IMR-90 (cell line): ENCODE results near the gene ATP1A4. TPM values are rescaled to one million over a fixed set of nuclear protein-coding genes. Genes with fewer than 3 reads are reported as not detected.

Experiments used
- ATAC-seq: fragments of 200-7000 bp; cut with Tn5 transposase; 2 replicates; pipeline ENCODE4 v1.9.1; 2020; ENCODE audit warnings: low read depth, mild to moderate bottlenecking, moderate library complexity
- BruUV-seq: library from RNA; stranded (reverse); fragments of 400-500 nt; replicated peaks from 2 replicates; lab custom pipeline; 2021; lab: Mats Ljungman, UMichigan
- CTCF ChIA-PET: fragments of 300-600 bp; formaldehyde crosslinking; extraction: SDS; loops from one replicate; lab custom pipeline; 2021; ENCODE audit warnings: antibody characterized with exemption; lab: Yijun Ruan, JAX
- POLR2A ChIA-PET: fragments of 300-600 bp; sonication (Branson Sonifier 250); formaldehyde crosslinking; loops from one replicate; lab custom pipeline; 2022; ENCODE audit warnings: antibody characterized with exemption; ENCODE audit not compliant: unreplicated experiment; lab: Charles Lee
- DNase-seq: peaks from one replicate; pipeline ENCODE4 v3.0.0; 2013
- H2AFZ ChIP-seq: replicated peaks from 2 replicates; pipeline ENCODE3; 2013; ENCODE audit warnings: low read length, mild to moderate bottlenecking; ENCODE audit not compliant: poor library complexity
- H2AK5ac ChIP-seq: 2 replicates; pipeline ENCODE4 v1.6.1; 2013; ENCODE audit warnings: low read depth, low read length, inconsistent platforms
- H2AK9ac ChIP-seq: replicated peaks from 2 replicates; pipeline ENCODE3; 2013; ENCODE audit warnings: mild to moderate bottlenecking, low read depth, low read length, moderate library complexity; ENCODE audit not compliant: poor library complexity
- H2BK120ac ChIP-seq: 2 replicates; pipeline ENCODE4 v1.6.1; 2013; ENCODE audit warnings: low read depth, low read length, inconsistent platforms
- H2BK15ac ChIP-seq: 3 replicates; pipeline ENCODE4 v1.6.1; 2013; ENCODE audit warnings: low read depth, low read length, inconsistent platforms
- H2BK20ac ChIP-seq: 2 replicates; pipeline ENCODE4 v1.6.1; 2013; ENCODE audit warnings: low read depth, mild to moderate bottlenecking, inconsistent platforms, low read length, moderate library complexity
- H2BK5ac ChIP-seq: 2 replicates; pipeline ENCODE4 v1.6.1; 2013; ENCODE audit warnings: mild to moderate bottlenecking, low read depth, low read length, inconsistent platforms; ENCODE audit not compliant: poor library complexity, severe bottlenecking
- H3K14ac ChIP-seq: replicated peaks from 2 replicates; pipeline ENCODE4 v1.6.1; 2013; ENCODE audit warnings: low read depth, low read length, inconsistent platforms
- H3K18ac ChIP-seq: 2 replicates; pipeline ENCODE4 v1.6.1; 2013; ENCODE audit warnings: low read depth, low read length, control low read depth
- H3K23ac ChIP-seq: 2 replicates; pipeline ENCODE4 v1.6.1; 2013; ENCODE audit warnings: low read depth, low read length, inconsistent platforms
- H3K27ac ChIP-seq: 2 replicates; pipeline ENCODE4 v1.5.1; 2013; ENCODE audit warnings: mild to moderate bottlenecking, control low read depth, low read length; ENCODE audit not compliant: insufficient read depth
- H3K27me3 ChIP-seq: 2 replicates; pipeline ENCODE4 v1.6.1; 2013; ENCODE audit warnings: low read length; ENCODE audit not compliant: control insufficient read depth, insufficient read depth
- H3K36me3 ChIP-seq: 2 replicates; pipeline ENCODE4 v1.6.1; 2013; ENCODE audit warnings: low read length, mixed read lengths; ENCODE audit not compliant: control insufficient read depth, insufficient read depth
- H3K4ac ChIP-seq: 2 replicates; pipeline ENCODE4 v1.6.1; 2013; ENCODE audit warnings: low read depth, low read length, inconsistent platforms
- H3K4me1 ChIP-seq: 2 replicates; pipeline ENCODE4 v1.6.1; 2013; ENCODE audit warnings: low read length, mixed read lengths; ENCODE audit not compliant: control insufficient read depth, insufficient read depth
- H3K4me2 ChIP-seq: 2 replicates; pipeline ENCODE4 v1.6.1; 2013; ENCODE audit warnings: low read depth, mild to moderate bottlenecking, control low read depth, low read length, moderate library complexity
- H3K4me3 ChIP-seq: 2 replicates; pipeline ENCODE4 v1.5.1; 2013; ENCODE audit warnings: low read depth, mild to moderate bottlenecking, control low read depth, low read length, moderate library complexity; ENCODE audit not compliant: insufficient read depth
- H3K56ac ChIP-seq: 2 replicates; pipeline ENCODE4 v1.6.1; 2013; ENCODE audit warnings: low read length, inconsistent platforms; ENCODE audit not compliant: insufficient read depth; ENCODE audit errors: extremely low read depth
- H3K79me1 ChIP-seq, 2 experiments: 2 replicates each; pipeline ENCODE4 v1.6.1; 2013; ENCODE audit warnings: low read length in 2 of 2, inconsistent platforms in 1 of 2, low read depth in 1 of 2
- H3K9ac ChIP-seq: 2 replicates; pipeline ENCODE4 v1.6.1; 2013; ENCODE audit warnings: low read depth, low read length, control low read depth
- H3K9me1 ChIP-seq: 2 replicates; pipeline ENCODE4 v1.6.1; 2013; ENCODE audit warnings: low read length, inconsistent platforms; ENCODE audit not compliant: insufficient read depth
- H3K9me3 ChIP-seq: 2 replicates; pipeline ENCODE4 v1.6.1; 2013; ENCODE audit warnings: low read length; ENCODE audit not compliant: control insufficient read depth, insufficient read depth
- H4K20me1 ChIP-seq: 2 replicates; pipeline ENCODE4 v1.6.1; 2013; ENCODE audit warnings: low read length, inconsistent platforms; ENCODE audit not compliant: insufficient read depth
- H4K5ac ChIP-seq: 2 replicates; pipeline ENCODE4 v1.6.1; 2013; ENCODE audit warnings: mild to moderate bottlenecking, low read depth, low read length, control low read depth
- H4K8ac ChIP-seq, 2 experiments: 2 replicates each; pipeline ENCODE4 v1.6.1; 2013; ENCODE audit warnings: low read depth in 2 of 2, low read length in 2 of 2, control low read depth in 1 of 2, inconsistent platforms in 1 of 2
- H4K91ac ChIP-seq: 2 replicates; pipeline ENCODE4 v1.6.1; 2013; ENCODE audit warnings: low read depth, low read length, inconsistent platforms; ENCODE audit not compliant: insufficient read depth
- ELK1 ChIP-seq: fragments of 150-350 bp; IDR thresholded peaks from 2 replicates; pipeline ENCODE4 v1.6.1; 2016; ENCODE audit warnings: low read depth, mild to moderate bottlenecking, low read length, moderate library complexity, borderline replicate concordance
- FOS ChIP-seq: fragments of 150-350 bp; IDR thresholded peaks from 2 replicates; pipeline ENCODE4 v1.6.1; 2016; ENCODE audit warnings: low read depth, low read length
- MAFK ChIP-seq: IDR thresholded peaks from 2 replicates; pipeline ENCODE4 v1.6.1; 2012; ENCODE audit warnings: low read depth, low read length, improper control_type of control experiment
- MXI1 ChIP-seq: IDR thresholded peaks from 2 replicates; pipeline ENCODE4 v1.6.1; 2012; ENCODE audit warnings: low read depth, mild to moderate bottlenecking, low read length, moderate library complexity, borderline replicate concordance
- POLR2A ChIP-seq: IDR thresholded peaks from 2 replicates; pipeline ENCODE4 v1.6.1; 2012; ENCODE audit warnings: mild to moderate bottlenecking, low read depth, low read length
- SMC3 ChIP-seq: fragments of 150-350 bp; IDR thresholded peaks from 2 replicates; pipeline ENCODE4 v1.6.1; 2016; ENCODE audit warnings: low read depth, mild to moderate bottlenecking, antibody characterized with exemption, low read length, moderate library complexity
- WGBS, 2 experiments: methylation state at CpG; one replicate each; pipeline versions ENCODE4 v1.1.5 to v1.1.7; 2013; ENCODE audit warnings: missing lambda C conversion rate in 2 of 2; ENCODE audit not compliant: insufficient read length in 1 of 2; ENCODE audit errors: extremely low coverage in 2 of 2; 5-methylcytosine and 5-hydroxymethylcytosine counted together
- dilution Hi-C: fragments of 300-500 bp; cut with HindIII; formaldehyde crosslinking; loops from one replicate; pipeline ENCODE4 v1.14.3; 2018; ENCODE audit warnings: low sequenced_read_pairs; ENCODE audit not compliant: unreplicated experiment
- in situ Hi-C: fragments of 300-500 bp; cut with MboI; formaldehyde crosslinking; loops from 3 replicates; pipeline ENCODE4 v1.14.3; 2019; ENCODE audit warnings: low sequenced_read_pairs, inconsistent platforms, mixed read lengths
- intact Hi-C: fragments of 100-400 bp; cut with micrococcal nuclease; formaldehyde crosslinking; loops from 2 replicates; pipeline ENCODE4 v1.10.0; 2022
- polyA plus RNA-seq, 3 experiments: library from polyadenylated mRNA; depleted of rRNA; stranded (reverse); fragments of >200 nt; gene quantifications; 2 replicates each; pipeline ENCODE4 v1.2.3, GENCODE V29; 2012; ENCODE audit warnings: low replicate concordance in 1 of 3
- total RNA-seq: library from RNA; depleted of rRNA; stranded (reverse); fragments of >200 nt; gene quantifications from 2 replicates; pipeline ENCODE4 v1.2.3, GENCODE V29; 2012

ATP1A4 gene
- total and polyA plus RNA-seq, 2 of the 4 experiments (the other 2 are of a cell fraction), result not detected

GRCh38 chr1:160208557-160209320 lies 57.3 kb downstream of the ATP1A4 start:
- ATAC-seq (no peak), DNase-seq (no peak)
- WGBS, 2 experiments, result no CpG with 5 or more reads among the region's 6 CpGs
- POLR2A ChIA-PET, result no interaction called here
- peak overlapping the region; percentile 17; the same call in 1 of the 2 replicates for H3K9ac ChIP-seq
- dilution Hi-C loops (no loop called here), in situ Hi-C loops (no loop called here), intact Hi-C loops (no loop called here)
- H3K4me3 ChIP-seq, result no peak overlapping the region
- H2AFZ ChIP-seq, result no peak overlapping the region
- peaks cover 39 to 88% of the 10 kb centered on the region in 2 experiments for H3K79me1 ChIP-seq
- no peak overlapping the region for H3K18ac ChIP-seq
- H2BK20ac ChIP-seq, result no peak overlapping the region
- H3K4me1 ChIP-seq, result peaks cover 44% of the 10 kb centered on the region
- CTCF ChIA-PET, result interaction anchor here (0.7 to 1.3 kb wide), 3 partner anchors 16 to 53 kb away, joined by 3 to 5 read pairs (median 3); no protein-coding TSS in a partner anchor
- H3K36me3 ChIP-seq, result peaks cover 56% of the 10 kb centered on the region
- peak overlapping the region; percentile 82 for H3K23ac ChIP-seq
- H2BK5ac ChIP-seq, result peak overlapping the region; percentile 92
- H4K91ac ChIP-seq, result 0 out of 2 replicates have a peak overlapping the region, but pooled peaks have one; percentile 40
- H2AK5ac ChIP-seq, result peak overlapping the region; percentile 23; the same call in 1 of the 2 replicates
- no peak for TF ChIP-seq ELK1
- no peak for TF ChIP-seq SMC3
- TF ChIP-seq MXI1, result no peak
- TF ChIP-seq FOS, result no peak
- TF ChIP-seq MAFK, result no peak
- no peak for TF ChIP-seq POLR2A
- H2BK15ac ChIP-seq, result no peak overlapping the region
- no peak overlapping the region for H2BK120ac ChIP-seq
- no peaks in the 10 kb centered on the region for H3K9me3 ChIP-seq
- H3K4me2 ChIP-seq, result peak overlapping the region; percentile 35
- BruUV-seq, result no TSS peak
- peak overlapping the region; percentile 46; the same call in 1 of the 2 replicates for H3K4ac ChIP-seq
- no peak overlapping the region; a peak in 1 of 4 replicates for H4K8ac ChIP-seq
- H3K27ac ChIP-seq, result peak overlapping the region; percentile 30; the same call in 1 of the 2 replicates
- peaks cover 51% of the 10 kb centered on the region for H3K9me1 ChIP-seq
- no peak overlapping the region for H3K56ac ChIP-seq
- H3K14ac ChIP-seq, result peak overlapping the region; percentile 71
- no peaks in the 10 kb centered on the region for H3K27me3 ChIP-seq
- no peak overlapping the region for H4K5ac ChIP-seq
- H2AK9ac ChIP-seq, result peak overlapping the region; percentile 19
- H4K20me1 ChIP-seq, result peaks cover 72% of the 10 kb centered on the region
